GM08714 (cell line): Measurements from ENCODE around the gene AMZ1.
"Not testable (repeated sequence)": the region's sequence is repeated elsewhere in the genome, so short reads cannot be mapped to it uniquely, and the experiment has no call there.

Experiments used
- H3K4me3 ChIP-seq: fragments of 200-500 bp; sonication (Bioruptor generic); 2 replicates; pipeline ENCODE4 v1.5.1; 2014; ENCODE audit warnings: mild to moderate bottlenecking, low read length, inconsistent platforms
- ZNF274 ChIP-seq: IDR thresholded peaks from 2 replicates; pipeline ENCODE4 v1.6.1; 2012; ENCODE audit warnings: mild to moderate bottlenecking, low read depth, low read length

Gene AMZ1

GRCh38 chr7:2670720-2671391, 17.1 kb upstream of the AMZ1 start:
- no peak for TF ChIP-seq ZNF274
- no peak overlapping the region for H3K4me3 ChIP-seq

- H3K4me3 ChIP-seq: not testable (repeated sequence)
Measured at GRCh38 chr7:2673214-2673613, 14.8 kb upstream of the AMZ1 start.

- no peak overlapping the region for H3K4me3 ChIP-seq
- no peak for TF ChIP-seq ZNF274
Measured at GRCh38 chr7:2673934-2674333, 14.1 kb upstream of the AMZ1 start.

GRCh38 chr7:2675256-2675764, 12.7 kb upstream of the AMZ1 start:
- no peak for TF ChIP-seq ZNF274
- no peak overlapping the region for H3K4me3 ChIP-seq

- not testable (repeated sequence) for H3K4me3 ChIP-seq
Measured at GRCh38 chr7:2676576-2676975, 11.4 kb upstream of the AMZ1 start.

GRCh38 chr7:2678454-2678853, 9.5 kb upstream of the AMZ1 start:
- H3K4me3 ChIP-seq: not testable (repeated sequence)

- not testable (repeated sequence) for H3K4me3 ChIP-seq
Measured at GRCh38 chr7:2679135-2680127, 8.6 kb upstream of the AMZ1 start.

GRCh38 chr7:2680256-2680655, 7.7 kb upstream of the AMZ1 start:
- TF ChIP-seq ZNF274: no peak
- no peak overlapping the region for H3K4me3 ChIP-seq

- TF ChIP-seq ZNF274: no peak
- no peak overlapping the region for H3K4me3 ChIP-seq
Measured at GRCh38 chr7:2680792-2681490, 7.1 kb upstream of the AMZ1 start.

- H3K4me3 ChIP-seq: no peak overlapping the region
- TF ChIP-seq ZNF274: no peak
Measured at GRCh38 chr7:2681929-2682799, 5.8 kb upstream of the AMZ1 start.

- TF ChIP-seq ZNF274: no peak
- H3K4me3 ChIP-seq: no peak overlapping the region
Measured at GRCh38 chr7:2684501-2684900, 3.5 kb upstream of the AMZ1 start.

GRCh38 chr7:2686101-2686500, 1.9 kb upstream of the AMZ1 start:
- H3K4me3 ChIP-seq: no peak overlapping the region
- no peak for TF ChIP-seq ZNF274

- TF ChIP-seq ZNF274: no peak
- peak overlapping the region; percentile 50; the same call in 1 of the 2 replicates for H3K4me3 ChIP-seq
Measured at GRCh38 chr7:2687338-2687869, 598 bp upstream of the AMZ1 start.
